GM12873 (cell line): Measurements from ENCODE around the gene ADARB1.

Experiments
- CTCF ChIP-seq: IDR thresholded peaks from 2 replicates; pipeline ENCODE4 v1.5.1; 2012; ENCODE audit warnings: low read depth, mild to moderate bottlenecking, moderate library complexity, low read length, control low read depth; ENCODE audit not compliant: insufficient read depth; ENCODE audit errors: missing control alignments

Gene ADARB1

GRCh38 chr21:45034556-45035476, 39.6 kb upstream of the ADARB1 start:
- no peak for TF ChIP-seq CTCF

- TF ChIP-seq CTCF = no peak
These were observed 38.9 kb upstream of the ADARB1 start for GRCh38 chr21:45035477-45035848.

- no peak for TF ChIP-seq CTCF
These were observed 37.8 kb upstream of the ADARB1 start for GRCh38 chr21:45036630-45037029.

DNA sequence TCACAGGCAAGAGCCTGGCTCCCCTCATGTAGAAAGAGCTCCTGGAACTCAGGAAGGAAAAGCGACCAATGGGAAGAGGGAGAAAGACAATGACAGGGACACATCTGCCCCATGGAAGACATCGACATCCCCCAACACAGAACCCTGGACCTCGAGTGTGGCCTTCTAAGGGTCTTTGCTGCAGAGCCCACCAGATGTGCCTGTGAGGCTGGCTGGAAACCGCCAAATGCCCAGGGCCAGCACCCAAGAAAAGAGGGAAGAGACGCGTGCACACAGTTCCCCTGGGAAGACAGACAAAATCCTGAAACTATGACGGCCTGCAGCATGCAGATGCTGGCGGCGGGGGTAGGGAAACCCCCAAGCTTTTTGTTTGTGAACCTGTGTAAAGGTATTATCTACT, 36.4 kb upstream of the ADARB1 start:
- TF ChIP-seq CTCF = no peak

DNA sequence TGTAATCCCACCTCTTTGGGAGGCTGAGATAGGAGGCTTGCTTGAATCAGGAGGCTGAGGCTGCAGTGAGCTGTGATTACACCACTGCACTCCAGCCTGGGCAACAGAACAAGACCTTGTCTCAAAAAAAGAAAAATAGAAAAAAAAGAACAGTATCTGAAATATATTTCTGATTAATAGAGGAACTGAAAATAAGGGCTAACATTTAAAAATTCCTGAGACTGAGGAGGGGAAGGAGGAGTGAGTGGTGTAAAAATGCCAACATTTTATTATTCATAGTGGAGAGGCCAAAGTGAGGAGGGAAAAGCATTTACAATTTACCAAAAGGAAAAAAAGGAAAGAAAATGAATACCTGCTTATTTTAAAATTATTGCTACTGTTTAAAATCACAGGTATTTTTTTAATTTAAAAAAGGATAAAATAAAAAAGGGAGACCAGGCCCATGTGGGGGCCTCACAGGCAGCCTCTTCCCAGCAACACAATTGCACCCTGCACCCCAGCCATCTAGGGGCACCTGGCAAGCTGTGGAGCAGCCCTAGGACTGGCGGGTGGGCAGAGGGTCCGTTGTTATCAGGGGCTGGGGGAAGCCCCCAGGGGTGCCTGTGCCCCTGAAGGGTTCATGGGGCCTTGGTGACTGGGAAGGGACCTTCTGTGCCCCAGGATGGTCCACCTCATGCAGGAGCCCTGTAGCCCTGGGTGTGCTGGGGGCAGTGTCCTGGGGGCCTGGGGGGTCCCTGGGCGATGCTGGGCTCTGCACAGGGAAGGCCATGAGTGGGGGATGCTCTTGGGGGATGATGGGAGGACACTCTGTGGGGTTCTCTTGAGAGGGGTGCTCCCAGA, 34.8 kb upstream of the ADARB1 start:
- no peak for TF ChIP-seq CTCF

DNA sequence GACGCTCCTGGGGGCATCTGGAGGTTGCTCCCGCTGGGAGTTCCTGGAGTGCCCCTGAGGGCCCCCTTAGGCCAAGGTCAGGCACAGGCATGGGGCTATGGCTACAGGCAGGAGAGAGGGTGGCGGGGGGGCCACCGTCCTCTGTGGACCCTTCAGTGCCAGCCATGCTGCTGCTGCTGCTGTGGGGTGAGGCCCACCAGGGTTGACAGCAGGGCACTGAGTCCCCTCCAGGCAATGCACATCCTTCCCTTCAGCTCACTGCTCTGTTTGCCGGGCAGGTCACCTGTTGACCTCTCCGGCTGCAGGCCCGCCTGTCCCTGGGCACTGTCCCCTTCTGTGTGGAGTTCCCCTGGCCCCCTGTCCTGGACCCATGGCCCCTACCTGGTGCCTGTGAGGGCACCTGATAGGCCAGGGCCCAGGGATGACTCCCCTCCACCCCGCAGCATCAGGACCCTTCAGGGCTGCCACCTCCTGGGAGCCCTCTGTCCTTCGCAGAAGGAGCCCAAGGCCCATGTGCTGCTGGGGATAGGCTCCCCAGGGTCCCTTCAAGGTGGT, 34.1 kb upstream of the ADARB1 start:
- no peak for TF ChIP-seq CTCF

DNA sequence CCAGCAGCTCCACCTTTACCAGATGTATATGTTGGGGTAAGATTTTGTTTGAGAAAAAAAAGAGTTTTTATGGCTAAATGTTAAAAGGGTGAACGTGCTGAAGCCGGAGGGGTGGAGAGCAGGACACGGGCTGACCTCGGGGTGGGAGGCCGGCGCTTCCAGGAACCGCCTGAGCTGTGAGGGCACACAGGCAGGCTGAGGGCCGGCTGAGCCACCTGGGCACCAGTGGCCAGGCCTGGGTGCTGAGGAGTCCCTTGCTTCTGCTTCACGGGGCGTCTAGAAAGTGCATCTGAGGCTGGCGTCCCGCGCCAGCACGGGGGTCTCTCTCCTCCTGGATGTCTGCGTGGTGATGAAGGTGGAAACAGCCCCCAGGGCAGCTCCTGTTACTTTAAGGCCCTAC, 33.6 kb upstream of the ADARB1 start:
- no peak for TF ChIP-seq CTCF
